ENCODE results near the gene VIPR2. TPM values are rescaled to one million over a fixed set of nuclear protein-coding genes. Genes with fewer than 3 reads are reported as not detected.

The VIPR2 gene
- polyA plus RNA-seq, 3 donors, result not detected

- intact Hi-C loops (cut with micrococcal nuclease), result no loop called here
- Mint-ChIP-seq H3K4me1 (peaks cover 4% of the 10 kb centered on the region), H3K36me3 (no peaks in the 10 kb centered on the region), H3K9me3 (peaks cover 0 to 10% (median 4%) of the 10 kb centered on the region in 7 donors), H3K27me3 (ENCODE audit: low read depth in 3 of 3) (peaks cover 8 to 38% (median 33%) of the 10 kb centered on the region in 3 donors), H3K4me3 (no peak overlapping the region), H3K27ac (no peak overlapping the region)
- H3K9me3 ChIP-seq (replicated peaks in 1 of 2; ENCODE audit: control insufficient read depth in 1 of 2, insufficient read depth in 1 of 2, low read length in 2 of 2), result no peaks in the 10 kb centered on the region
- WGBS (ENCODE audit: insufficient coverage), result 45% methylated on average over 46 of the region's 48 CpGs
- H3K36me3 ChIP-seq (replicated peaks in 1 of 2; ENCODE audit: control insufficient read depth in 1 of 2, insufficient read depth in 2 of 2, low read length in 2 of 2), result no peaks in the 10 kb centered on the region
- no peak for DNase-seq
- no peak for TF ChIP-seq CTCF (IDR thresholded peaks at IDR 0.05)
- H3K9ac ChIP-seq (ENCODE audit: insufficient read depth, low read length, poor library complexity, severe bottlenecking), result no peak overlapping the region
- no peak overlapping the region for H3K4me2 ChIP-seq (replicated peaks; ENCODE audit: extremely low read depth, low read length, poor library complexity, severe bottlenecking)
- no peak overlapping the region for H2AFZ ChIP-seq (ENCODE audit: insufficient read depth, low read depth, low read length, poor library complexity, severe bottlenecking)
- no peak overlapping the region for H3K4me3 ChIP-seq (replicated peaks in 1 of 3; ENCODE audit: low read depth in 2 of 3, low read length in 3 of 3)
- no peaks in the 10 kb centered on the region for H4K20me1 ChIP-seq (ENCODE audit: insufficient read depth, low read length)
- no peaks in the 10 kb centered on the region for H3K79me2 ChIP-seq (ENCODE audit: insufficient read depth, low read length)
- H3K4me1 ChIP-seq (ENCODE audit: control insufficient read depth in 1 of 2, insufficient read depth in 2 of 2, low read length in 2 of 2), result no peaks in the 10 kb centered on the region
- no peaks in the 10 kb centered on the region for H3K27me3 ChIP-seq (ENCODE audit: control insufficient read depth in 2 of 2, insufficient read depth in 2 of 2, low read length in 2 of 2)
- H3K27ac ChIP-seq (ENCODE audit: low read depth in 1 of 2, low read length in 2 of 2), result no peak overlapping the region
Observed at GRCh38 chr7:159112136-159113011, 32.3 kb downstream of the VIPR2 start.

DNA sequence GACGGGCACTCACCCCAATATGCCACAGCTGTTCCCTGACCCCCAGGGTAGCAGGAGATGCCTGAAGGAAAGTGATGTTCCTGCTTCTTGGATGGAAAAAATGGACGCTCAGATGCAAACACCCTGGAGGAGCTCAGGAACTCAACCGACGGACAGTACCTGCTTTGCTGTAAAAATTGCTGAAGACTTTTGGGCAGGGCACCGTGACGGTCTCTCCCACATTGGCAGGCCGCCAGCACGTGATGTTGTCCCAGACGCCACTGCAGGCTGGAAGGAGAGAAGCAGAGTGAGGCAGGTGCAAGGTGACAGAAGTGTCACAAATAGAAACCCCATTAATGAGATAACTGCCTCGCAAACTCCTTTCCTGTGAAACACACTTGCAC lies 35.0 kb downstream of the VIPR2 start:
- H3K27me3 Mint-ChIP-seq (ENCODE audit: low read depth in 3 of 3), result peaks cover 6 to 41% (median 30%) of the 10 kb centered on the region in 3 donors
- no peaks in the 10 kb centered on the region for H3K36me3 ChIP-seq (replicated peaks in 1 of 2; ENCODE audit: control insufficient read depth in 1 of 2, insufficient read depth in 2 of 2, low read length in 2 of 2)
- H3K27ac Mint-ChIP-seq, result peak overlapping the region in 1 of 7 donors; percentile 19
- H3K27me3 ChIP-seq (ENCODE audit: control insufficient read depth in 2 of 2, insufficient read depth in 2 of 2, low read length in 2 of 2), result no peaks in the 10 kb centered on the region
- 86% methylated on average over 8 of the region's 10 CpGs for WGBS (ENCODE audit: insufficient coverage)
- no peaks in the 10 kb centered on the region for H3K9me3 ChIP-seq (replicated peaks in 1 of 2; ENCODE audit: control insufficient read depth in 1 of 2, insufficient read depth in 1 of 2, low read length in 2 of 2)
- no peak overlapping the region for H3K9ac ChIP-seq (ENCODE audit: insufficient read depth, low read length, poor library complexity, severe bottlenecking)
- no peaks in the 10 kb centered on the region for H3K79me2 ChIP-seq (ENCODE audit: insufficient read depth, low read length)
- no peaks in the 10 kb centered on the region for H3K36me3 Mint-ChIP-seq
- H3K4me2 ChIP-seq (replicated peaks; ENCODE audit: extremely low read depth, low read length, poor library complexity, severe bottlenecking), result no peak overlapping the region
- no peak for DNase-seq
- H3K27ac ChIP-seq (ENCODE audit: low read depth in 1 of 2, low read length in 2 of 2), result no peak overlapping the region
- no peaks in the 10 kb centered on the region for H4K20me1 ChIP-seq (ENCODE audit: insufficient read depth, low read length)
- no peaks in the 10 kb centered on the region for H3K4me1 ChIP-seq (ENCODE audit: control insufficient read depth in 1 of 2, insufficient read depth in 2 of 2, low read length in 2 of 2)
- no peak overlapping the region for H3K4me3 ChIP-seq (replicated peaks in 1 of 3; ENCODE audit: low read depth in 2 of 3, low read length in 3 of 3)
- intact Hi-C loops (cut with micrococcal nuclease), result no loop called here
- H3K4me3 Mint-ChIP-seq, result no peak overlapping the region
- peaks cover 4% of the 10 kb centered on the region for H3K4me1 Mint-ChIP-seq
- H3K9me3 Mint-ChIP-seq, result peaks cover 0 to 8% (median 4%) of the 10 kb centered on the region in 7 donors
- TF ChIP-seq CTCF (IDR thresholded peaks at IDR 0.05), result no peak
- H2AFZ ChIP-seq (ENCODE audit: insufficient read depth, low read depth, low read length, poor library complexity, severe bottlenecking), result no peak overlapping the region

Data from CD14-positive monocyte (primary cell).